ENCODE data around the gene IL1RL1.

IL1RL1 gene

DNA sequence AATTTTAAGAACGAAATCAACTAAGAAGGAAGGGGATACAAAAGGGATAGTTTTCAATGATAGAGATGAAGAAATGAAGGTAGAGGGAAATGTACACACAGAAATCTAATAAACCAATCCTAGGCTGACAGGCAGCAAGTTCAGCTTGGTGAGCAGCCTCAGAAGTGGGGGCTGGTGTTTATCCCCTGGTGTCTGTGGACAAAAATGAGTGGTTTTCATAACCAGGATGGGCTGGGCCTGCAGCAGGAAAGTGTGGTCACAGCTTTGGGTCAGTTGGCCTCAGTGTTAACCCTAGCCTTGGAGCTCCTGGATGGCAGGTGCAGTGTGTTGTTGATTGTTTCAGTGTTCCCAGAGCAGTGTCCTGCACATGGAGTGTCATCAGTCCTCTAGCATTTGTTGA, 58.5 kb downstream of the IL1RL1 start:
- no peak for DNase-seq (ENCODE audit: low read depth)

DNA sequence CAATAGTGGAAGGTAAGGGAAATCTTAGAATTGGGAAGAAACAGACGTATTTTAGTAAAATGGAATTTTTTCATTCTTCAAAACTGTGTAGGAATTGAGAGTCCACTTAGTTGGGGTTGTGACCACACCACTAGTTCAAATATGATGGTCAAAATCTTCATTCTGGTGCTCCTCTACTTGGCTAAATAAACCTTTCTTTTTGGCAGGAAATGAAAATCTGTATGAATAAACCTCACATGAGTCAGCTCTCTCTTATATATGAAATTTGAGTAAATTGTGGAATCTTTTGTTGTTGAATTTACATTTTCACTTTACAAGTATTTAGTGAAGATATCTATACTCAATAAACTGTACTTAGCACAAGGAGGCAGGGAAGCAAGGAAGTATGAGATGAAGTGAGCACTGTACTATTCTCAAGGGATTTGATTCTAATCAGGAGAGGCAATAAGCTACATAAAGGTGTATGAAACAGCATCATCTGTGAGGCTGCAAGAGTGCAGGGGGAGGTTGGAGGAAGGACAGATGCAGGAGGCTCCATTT, 64.8 kb downstream of the IL1RL1 start:
- DNase-seq (ENCODE audit: low read depth) = no peak

DNA sequence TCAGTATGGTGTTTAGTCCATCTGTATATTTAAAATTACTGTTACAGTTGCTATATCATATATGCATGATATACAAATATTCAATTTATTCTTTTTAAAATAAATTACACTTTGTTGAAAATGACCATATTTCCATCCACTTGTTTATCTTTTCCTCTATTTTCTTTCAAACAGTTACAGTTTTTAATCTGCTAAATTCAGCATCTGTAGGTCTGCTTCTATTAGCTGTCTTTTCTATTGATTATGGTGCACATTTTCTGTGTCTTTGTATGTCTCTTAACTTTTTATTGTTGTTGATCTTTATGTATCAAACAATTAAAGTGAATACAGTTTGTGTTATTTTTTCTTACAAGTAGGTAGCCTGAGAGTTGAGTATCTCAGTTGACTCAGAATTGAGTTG, 72.4 kb downstream of the IL1RL1 start:
- DNase-seq (ENCODE audit: low read depth) = no peak

DNA sequence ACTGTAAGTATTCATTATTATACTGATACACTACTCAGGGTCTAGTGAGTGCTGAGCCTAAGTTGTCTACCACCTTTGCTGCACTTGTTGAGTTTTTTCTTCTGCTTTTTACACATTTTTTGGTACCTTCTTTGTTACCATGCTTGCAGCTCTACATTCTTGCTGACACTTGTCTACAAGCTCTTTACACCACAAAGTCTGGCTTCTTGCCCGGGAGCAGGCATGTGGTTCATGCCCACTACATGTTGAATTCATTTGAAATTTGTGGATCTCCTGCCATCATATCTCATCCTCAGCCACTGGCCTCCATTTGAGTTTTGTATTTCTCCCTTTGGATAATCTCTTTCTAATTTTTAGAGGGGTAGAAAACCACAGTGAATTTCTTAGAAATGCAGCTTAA, 74.2 kb downstream of the IL1RL1 start:
- DNase-seq (ENCODE audit: low read depth) = no peak

DNA sequence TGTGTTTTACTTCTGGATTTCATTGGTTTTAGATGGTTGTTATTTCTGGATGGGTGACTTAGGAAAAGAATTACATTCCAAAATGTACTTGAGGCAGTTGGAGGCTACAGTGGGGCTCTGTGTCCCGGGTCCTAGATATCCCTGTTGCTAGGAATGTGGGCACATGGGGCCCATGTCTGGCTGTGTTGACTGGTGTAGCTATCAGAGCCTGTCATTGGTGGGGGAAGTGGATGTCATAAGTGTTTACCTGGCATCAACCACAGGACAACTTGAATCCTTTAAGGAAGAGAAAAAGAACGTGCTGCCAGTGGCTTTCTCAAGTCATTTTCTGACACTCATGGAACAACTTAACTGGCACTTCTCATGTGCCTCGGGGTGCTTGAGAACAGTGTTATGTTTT, 74.6 kb downstream of the IL1RL1 start:
- DNase-seq (ENCODE audit: low read depth) = no peak

DNA sequence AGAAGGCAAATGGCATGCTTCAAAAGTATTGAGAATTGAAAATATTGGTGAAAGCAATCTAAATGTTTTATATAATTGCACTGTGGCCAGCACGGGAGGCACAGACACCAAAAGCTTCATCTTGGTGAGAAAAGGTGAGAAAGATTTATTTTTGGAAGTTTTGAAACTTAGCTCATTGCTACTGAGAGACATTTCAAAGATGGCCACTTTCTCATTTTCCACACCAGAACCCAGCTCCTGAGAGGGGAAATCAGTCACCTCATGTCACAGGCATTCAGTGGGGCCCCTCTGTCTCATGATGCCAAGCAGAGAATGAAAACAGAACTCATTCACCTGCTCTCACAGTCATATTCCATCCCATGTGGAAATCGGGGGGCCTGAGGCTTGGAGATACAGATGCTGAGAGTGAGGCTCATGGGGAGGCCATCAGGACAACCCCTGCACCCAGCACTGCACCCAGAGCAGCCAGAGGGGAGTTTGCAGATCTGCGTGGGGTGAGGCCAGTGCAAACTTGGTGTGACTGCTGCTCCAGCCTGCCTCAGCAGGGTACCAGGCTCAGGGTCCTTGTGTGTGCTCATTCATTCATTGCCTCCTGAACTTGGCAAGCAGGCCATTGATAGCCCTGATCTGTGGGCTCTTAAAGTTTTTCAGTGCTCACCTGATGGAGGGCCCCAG, 75.6 kb downstream of the IL1RL1 start:
- DNase-seq (ENCODE audit: low read depth) = no peak

DNA sequence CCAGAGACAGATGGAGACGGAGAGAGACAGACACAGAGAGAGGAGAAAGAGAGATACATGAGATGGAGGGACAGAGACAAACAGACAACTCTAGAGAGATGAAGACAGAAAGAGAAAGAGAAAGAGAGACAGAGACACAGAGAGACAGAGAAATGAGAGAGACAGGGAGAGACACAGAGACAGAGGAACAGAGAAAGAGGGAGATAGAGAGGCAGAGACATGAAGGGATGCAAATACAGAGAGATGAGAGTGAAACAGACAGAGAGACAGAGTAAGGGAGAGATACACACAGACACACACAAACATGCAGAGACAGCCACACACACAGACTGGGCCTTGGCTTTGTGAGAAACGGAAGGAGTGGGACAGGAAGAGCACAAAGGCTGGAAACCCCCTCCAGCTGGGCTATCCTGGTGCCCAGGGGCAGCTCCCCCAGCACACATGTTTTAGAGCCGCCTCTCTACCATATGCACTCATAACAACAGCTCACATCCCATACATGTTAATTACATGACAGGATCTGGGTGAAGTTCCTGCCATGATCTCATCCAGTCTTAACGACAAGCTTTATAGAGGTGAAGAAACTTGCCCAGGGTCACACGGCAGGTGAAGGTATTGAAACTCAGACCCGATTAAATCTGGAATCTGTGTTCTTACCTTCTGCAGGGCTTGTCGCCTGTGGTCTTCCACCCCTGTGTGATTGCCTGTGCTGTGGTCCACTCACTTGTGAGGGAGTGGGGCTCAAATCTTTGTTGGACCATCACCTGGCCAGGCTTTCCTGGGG, 76.6 kb downstream of the IL1RL1 start:
- DNase-seq (ENCODE audit: low read depth) = no peak

DNA sequence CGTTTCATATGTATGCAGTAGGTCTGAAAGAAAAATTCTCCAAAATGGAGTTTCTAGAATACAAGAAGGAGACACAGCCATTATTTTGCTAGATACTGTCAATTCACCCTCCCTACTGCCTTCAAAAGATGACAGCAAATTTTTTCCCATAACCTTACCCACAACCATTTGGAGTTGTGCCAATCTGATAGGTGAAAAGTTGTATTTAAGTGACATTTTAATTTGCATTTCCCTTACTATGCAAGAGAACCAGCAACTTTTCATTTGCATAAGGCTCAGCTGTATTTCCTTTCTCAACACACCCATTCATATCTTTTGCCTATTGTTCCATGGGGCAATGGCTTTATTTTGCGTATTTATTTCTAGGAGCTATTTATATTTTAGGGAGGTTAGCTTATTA, 80.2 kb downstream of the IL1RL1 start:
- no peak for DNase-seq (ENCODE audit: low read depth)

DNA sequence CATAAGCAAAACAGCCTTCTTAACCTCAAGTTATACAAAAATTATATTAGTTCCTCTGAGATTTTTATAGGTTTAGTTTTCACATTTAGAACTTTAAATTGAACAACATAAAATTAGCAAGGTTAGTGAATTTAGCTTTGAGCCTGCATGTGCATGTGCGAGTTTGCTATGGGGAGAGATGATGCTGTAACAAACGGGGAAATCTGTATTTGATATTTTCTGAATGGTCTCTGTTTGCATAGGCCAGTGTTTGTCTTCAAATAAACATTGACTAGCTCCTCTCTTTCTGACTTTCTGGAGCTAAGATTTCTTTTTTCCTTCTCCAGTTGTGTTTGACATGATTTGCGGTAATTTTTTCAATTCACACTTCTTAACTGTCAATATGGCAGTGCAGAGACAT, 80.7 kb downstream of the IL1RL1 start:
- no peak for DNase-seq (ENCODE audit: low read depth)

DNA sequence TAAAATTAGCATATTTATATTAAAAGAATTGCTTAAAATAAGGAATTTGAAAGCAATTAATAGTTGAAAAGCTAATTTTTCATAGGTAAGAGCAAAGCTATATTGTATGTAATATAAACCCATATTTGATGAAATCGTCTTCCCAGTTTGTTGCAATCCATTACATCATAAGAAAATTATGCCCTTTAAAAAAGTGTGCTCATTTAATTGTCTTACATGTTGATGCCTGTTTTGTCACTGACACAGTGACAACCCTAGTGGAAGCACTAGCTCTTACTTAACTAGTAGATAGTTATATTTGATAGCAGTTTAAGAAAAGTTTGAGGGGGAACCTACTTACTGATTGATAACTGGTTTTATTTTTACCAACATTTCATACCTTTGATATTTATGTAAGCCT, 81.6 kb downstream of the IL1RL1 start:
- DNase-seq (ENCODE audit: low read depth) = no peak

DNA sequence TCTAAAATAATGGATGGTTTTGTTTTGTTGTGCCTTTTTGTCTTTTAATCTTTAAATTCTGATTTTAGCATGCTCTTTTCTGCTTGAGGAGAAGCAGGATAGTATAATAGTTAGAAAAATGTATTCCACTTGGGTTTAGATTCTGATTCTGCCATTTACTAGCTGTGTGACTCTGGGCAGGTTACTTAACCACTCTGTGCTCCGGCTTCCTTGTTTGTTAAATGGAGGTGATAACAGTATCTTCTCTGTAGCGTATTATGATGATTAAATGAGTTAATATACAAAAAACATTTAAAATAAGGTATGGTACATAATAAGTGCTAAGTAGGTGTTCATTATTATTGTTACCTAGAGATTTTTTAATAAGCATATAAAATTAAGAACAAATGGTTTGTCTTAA, 84.6 kb downstream of the IL1RL1 start:
- no peak for DNase-seq (ENCODE audit: low read depth)

DNA sequence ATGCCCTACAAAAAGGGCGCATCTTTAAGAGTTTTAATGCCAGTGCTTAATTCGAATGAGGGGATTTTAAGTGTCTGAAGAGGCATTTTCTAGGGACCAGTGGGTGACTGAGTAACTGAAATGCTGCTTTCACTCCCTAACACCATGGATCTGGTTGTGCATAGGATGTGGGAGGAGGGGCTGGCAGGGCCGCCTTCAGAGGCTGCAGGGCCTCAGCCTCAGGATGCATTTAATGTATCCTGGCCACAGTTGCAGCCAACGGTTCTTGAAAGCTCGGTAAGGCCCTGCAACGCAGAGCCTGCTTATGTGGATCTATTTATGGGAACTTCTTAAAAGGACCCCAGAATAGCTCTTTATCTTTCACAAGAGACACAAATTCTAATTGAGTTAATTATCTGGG, 85.8 kb downstream of the IL1RL1 start:
- DNase-seq (ENCODE audit: low read depth) = no peak

DNA sequence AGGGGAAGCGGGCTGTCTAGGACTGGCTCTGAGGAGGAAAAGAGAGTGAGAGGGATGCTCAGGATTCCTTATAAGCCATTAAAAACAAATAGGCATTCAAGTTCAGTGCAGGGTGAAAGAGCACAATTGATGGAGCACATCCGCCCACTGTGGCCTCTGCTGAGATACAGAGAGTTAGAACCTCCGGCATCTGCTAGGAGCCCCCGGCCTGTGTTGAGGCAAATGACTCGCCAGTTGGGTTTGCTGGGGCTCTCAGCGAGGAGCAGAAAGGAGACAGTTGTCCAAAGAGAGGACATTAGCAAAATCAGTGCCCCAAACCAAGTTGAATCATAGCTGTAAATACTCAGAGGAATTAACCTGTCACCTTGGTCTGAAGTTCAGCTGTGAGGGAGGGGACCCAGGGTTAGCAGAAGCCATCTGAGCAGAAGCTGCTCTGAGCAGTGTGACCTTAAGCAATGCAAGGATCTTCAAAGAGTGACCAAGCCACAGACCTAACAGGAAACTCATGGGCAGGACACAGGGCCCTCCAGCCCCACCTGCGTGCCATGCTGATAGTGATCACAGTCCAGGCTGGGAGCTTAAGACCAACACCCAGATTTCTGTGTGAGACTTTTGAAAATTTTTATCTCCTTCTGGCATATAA, 88.3 kb downstream of the IL1RL1 start:
- DNase-seq (ENCODE audit: low read depth) = no peak

DNA sequence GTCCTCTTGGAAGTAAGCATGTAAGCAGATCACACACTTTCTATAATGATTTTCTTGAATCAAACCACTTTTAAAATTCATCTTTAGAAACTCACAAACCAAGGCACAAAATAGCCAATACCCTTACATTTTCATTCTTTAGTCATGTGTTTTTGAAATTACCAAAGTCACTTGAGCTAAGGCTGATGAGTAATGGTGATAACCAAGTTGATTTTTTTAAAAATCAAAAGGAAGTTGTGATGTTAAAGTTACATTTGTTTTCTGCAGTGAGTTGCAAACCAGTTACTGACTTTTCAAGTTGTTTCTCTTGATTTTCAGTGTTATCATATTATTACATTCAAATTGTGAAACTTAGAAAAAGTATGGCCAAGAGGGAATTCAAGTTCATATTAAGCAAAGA, 90.1 kb downstream of the IL1RL1 start:
- no peak for DNase-seq (ENCODE audit: low read depth)

Data from stimulated activated CD8-positive, alpha-beta memory T cell treated with anti-CD3 and anti-CD28 coated beads, Interleukin-7, amount 100 ng/mL, for 24 hours (primary cell).